SK-N-SH (cell line): Measurements from ENCODE around the gene VTN. TPM values are rescaled to one million over a fixed set of nuclear protein-coding genes. Genes with fewer than 3 reads are reported as not detected.

Source experiments
- CTCF ChIA-PET: fragments of 300-600, 350-600 bp; formaldehyde crosslinking; extraction: SDS; loops from one replicate; lab custom pipeline; 2021; lab: Yijun Ruan, JAX
- POLR2A ChIA-PET: fragments of 350-600 bp; sonication (Branson Sonifier 250); formaldehyde crosslinking; extraction: SDS; loops from one replicate; lab custom pipeline; 2020; ENCODE audit warnings: antibody characterized with exemption, inconsistent platforms; lab: Yijun Ruan, JAX
- DNase-seq: peaks from one replicate; pipeline ENCODE4 v3.0.0; 2012
- H2AFZ ChIP-seq: fragments of 200-600 bp; sonication (generic); 2 replicates; pipeline ENCODE4 v1.8.1; 2016; ENCODE audit warnings: antibody characterized with exemption, mild to moderate bottlenecking, low read depth
- H3F3A ChIP-seq: fragments of 200-600 bp; sonication (generic); replicated peaks from 2 replicates; pipeline ENCODE3; 2016; ENCODE audit warnings: antibody characterized with exemption, mild to moderate bottlenecking; ENCODE audit not compliant: insufficient read depth
- H3K27ac ChIP-seq, 2 experiments: fragments of 200-500 bp in 1 of 2; fragments of 200-600 bp in 1 of 2; sonication (Bioruptor generic) in 1 of 2; sonication (generic), shearing (Covaris generic) in 1 of 2; 2 replicates each; pipeline versions ENCODE4 v1.5.1 to v1.6.1; 2014 to 2016; ENCODE audit warnings: low read depth in 2 of 2, inconsistent platforms in 1 of 2, low read length in 1 of 2, mild to moderate bottlenecking in 1 of 2, mixed read lengths in 1 of 2
- H3K27me3 ChIP-seq: fragments of 200-600 bp; sonication (generic), shearing (Covaris generic); 2 replicates; pipeline ENCODE4 v1.6.1; 2016; ENCODE audit warnings: mixed run types; ENCODE audit not compliant: insufficient read depth
- H3K36me3 ChIP-seq, 2 experiments: fragments of 200-500 bp in 1 of 2; fragments of 200-600 bp in 1 of 2; sonication (Bioruptor generic) in 1 of 2; sonication (generic) in 1 of 2; replicated peaks in 1 of 2; 2 replicates each; pipeline versions ENCODE3 to v1.5.1; 2014 to 2016; ENCODE audit warnings: low read length in 1 of 2, mild to moderate bottlenecking in 1 of 2; ENCODE audit not compliant: insufficient read depth in 2 of 2, control insufficient read depth in 1 of 2
- H3K4me1 ChIP-seq, 2 experiments: fragments of 200-500 bp in 1 of 2; fragments of 200-600 bp in 1 of 2; sonication (Bioruptor generic) in 1 of 2; sonication (generic), shearing (Covaris generic) in 1 of 2; 2 replicates each; pipeline versions ENCODE4 v1.5.1 to v1.6.1; 2014 to 2016; ENCODE audit warnings: low read depth in 1 of 2, low read length in 1 of 2, mixed run types in 1 of 2; ENCODE audit not compliant: insufficient read depth in 2 of 2, control insufficient read depth in 1 of 2
- H3K4me2 ChIP-seq: fragments of 200-600 bp; sonication (generic), shearing (Covaris generic); 2 replicates; pipeline ENCODE4 v1.6.1; 2017; ENCODE audit warnings: mixed run types
- H3K4me3 ChIP-seq, 2 experiments: fragments of 200-500 bp in 1 of 2; fragments of 200-600 bp in 1 of 2; sonication (Bioruptor generic) in 1 of 2; sonication (generic), shearing (Covaris generic) in 1 of 2; 2 replicates each; pipeline versions ENCODE4 v1.5.1 to v1.8.1; 2014 to 2016; ENCODE audit warnings: low read depth in 2 of 2, inconsistent platforms in 1 of 2, low read length in 1 of 2, mild to moderate bottlenecking in 1 of 2, mixed read lengths in 1 of 2, moderate library complexity in 1 of 2
- H3K79me2 ChIP-seq: fragments of 200-600 bp; sonication (generic); 2 replicates; pipeline ENCODE4 v1.8.1; 2017; ENCODE audit warnings: mild to moderate bottlenecking; ENCODE audit not compliant: insufficient read depth
- H3K9ac ChIP-seq: fragments of 200-600 bp; sonication (generic); 2 replicates; pipeline ENCODE4 v1.6.1; 2017; ENCODE audit warnings: mixed run types
- H3K9me2 ChIP-seq: fragments of 200-600 bp; sonication (generic); 2 replicates; pipeline ENCODE4 v1.6.1; 2017; ENCODE audit warnings: mixed run types
- H3K9me3 ChIP-seq: fragments of 200-600 bp; sonication (generic); 2 replicates; pipeline ENCODE4 v1.6.1; 2017; ENCODE audit warnings: mixed run types, mild to moderate bottlenecking, moderate library complexity
- H4K20me1 ChIP-seq: fragments of 200-600 bp; sonication (generic); 2 replicates; pipeline ENCODE4 v1.6.1; 2017; ENCODE audit warnings: mild to moderate bottlenecking, mixed run types; ENCODE audit not compliant: insufficient read depth
- EZH2phosphoT487 ChIP-seq: fragments of 200-600 bp; sonication (generic); IDR thresholded peaks from 2 replicates; pipeline ENCODE4 v1.6.1; 2017; ENCODE audit warnings: low read depth, mixed run types, mild to moderate bottlenecking, antibody characterized with exemption, moderate library complexity, borderline replicate concordance
- GATA2 ChIP-seq: sonication (generic); formaldehyde crosslinking; IDR thresholded peaks from 2 replicates; pipeline ENCODE4 v1.5.0; 2020; ENCODE audit warnings: mild to moderate bottlenecking, missing genetic modification reagents
- REST ChIP-seq: IDR thresholded peaks from 2 replicates; pipeline ENCODE4 v1.6.1; 2012; ENCODE audit warnings: mild to moderate bottlenecking, low read depth, low read length, moderate library complexity
- YY1 ChIP-seq: IDR thresholded peaks from 2 replicates; pipeline ENCODE4 v1.4.0; 2012; ENCODE audit warnings: low read depth, mild to moderate bottlenecking
- WGBS: methylation state at CpG from one replicate; pipeline ENCODE4 v1.1.6; 2017; ENCODE audit warnings: low lambda C conversion rate; 5-methylcytosine and 5-hydroxymethylcytosine counted together
- polyA plus RNA-seq, 3 experiments: library from polyadenylated mRNA; depleted of rRNA; stranded (reverse); fragments of >200 nt; gene quantifications; 2 replicates each; pipeline ENCODE4 v1.2.3, GENCODE V29; 2012
- TF ChIP-seq, protein P1 (sequence below): fragments of 200-600 bp; sonication (generic); IDR thresholded peaks from 2 replicates; pipeline ENCODE4 v1.6.1; 2017; ENCODE audit warnings: antibody characterized with exemption, mild to moderate bottlenecking, moderate library complexity

VTN gene
- polyA plus RNA-seq, 1 of the 3 experiments (the other 2 are of a cell fraction) = 1.2 TPM

- TF ChIP-seq REST (no peak), YY1 (no peak)
- TF ChIP-seq, protein P1, sequence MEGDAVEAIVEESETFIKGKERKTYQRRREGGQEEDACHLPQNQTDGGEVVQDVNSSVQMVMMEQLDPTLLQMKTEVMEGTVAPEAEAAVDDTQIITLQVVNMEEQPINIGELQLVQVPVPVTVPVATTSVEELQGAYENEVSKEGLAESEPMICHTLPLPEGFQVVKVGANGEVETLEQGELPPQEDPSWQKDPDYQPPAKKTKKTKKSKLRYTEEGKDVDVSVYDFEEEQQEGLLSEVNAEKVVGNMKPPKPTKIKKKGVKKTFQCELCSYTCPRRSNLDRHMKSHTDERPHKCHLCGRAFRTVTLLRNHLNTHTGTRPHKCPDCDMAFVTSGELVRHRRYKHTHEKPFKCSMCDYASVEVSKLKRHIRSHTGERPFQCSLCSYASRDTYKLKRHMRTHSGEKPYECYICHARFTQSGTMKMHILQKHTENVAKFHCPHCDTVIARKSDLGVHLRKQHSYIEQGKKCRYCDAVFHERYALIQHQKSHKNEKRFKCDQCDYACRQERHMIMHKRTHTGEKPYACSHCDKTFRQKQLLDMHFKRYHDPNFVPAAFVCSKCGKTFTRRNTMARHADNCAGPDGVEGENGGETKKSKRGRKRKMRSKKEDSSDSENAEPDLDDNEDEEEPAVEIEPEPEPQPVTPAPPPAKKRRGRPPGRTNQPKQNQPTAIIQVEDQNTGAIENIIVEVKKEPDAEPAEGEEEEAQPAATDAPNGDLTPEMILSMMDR = peak; percentile 39
- TF ChIP-seq, all 33 proteins: peak for 4
These were observed 23.3 kb downstream of the VTN start (continued) for GRCh38 chr17:28346746-28347246.

DNA sequence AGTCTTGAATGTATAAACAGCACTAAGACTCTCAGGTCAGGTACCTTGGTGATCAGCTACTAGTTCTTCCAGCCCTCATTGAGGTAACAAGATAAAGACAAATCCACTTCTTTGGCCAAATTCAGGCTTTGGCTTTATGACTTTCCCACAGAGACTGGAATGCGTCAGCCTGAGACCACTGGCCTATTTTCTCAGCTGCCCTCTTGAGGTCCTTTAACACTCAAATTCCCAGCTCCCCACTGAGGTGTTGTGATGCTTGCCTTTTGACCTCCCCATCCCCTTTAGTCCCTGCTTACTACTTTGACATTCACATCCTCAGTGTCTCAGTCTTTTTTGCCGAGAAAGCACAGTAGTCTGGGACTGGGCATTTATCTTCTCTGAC, 23.9 kb downstream of the VTN start:
- WGBS = 98% methylated on average over 2 of the region's 2 CpGs
- peaks cover 43% of the 10 kb centered on the region for H3F3A ChIP-seq
- POLR2A ChIA-PET = interaction anchor here (0.9 to 2.3 kb wide), 2 partner anchors 10 to 11 kb away, joined by 3 to 14 read pairs; partner anchors contain the start of genes IFT20, POLDIP2 and TNFAIP1
- peaks cover 8% of the 10 kb centered on the region; the same call in 1 of the 2 replicates for H3K79me2 ChIP-seq
- peaks cover 60 to 82% of the 10 kb centered on the region in 2 experiments for H3K36me3 ChIP-seq
- H3K4me2 ChIP-seq = peak overlapping the region; percentile 53
- H4K20me1 ChIP-seq = no peaks in the 10 kb centered on the region
- CTCF ChIA-PET = interaction anchor here (0.8 to 2.0 kb wide), 5 partner anchors 9 to 118 kb away, joined by 3 to 8 read pairs (median 3); partner anchors contain the start of genes IFT20, POLDIP2 and TNFAIP1
- H3K9me2 ChIP-seq = no peaks in the 10 kb centered on the region
- H3K9me3 ChIP-seq = no peaks in the 10 kb centered on the region
- DNase-seq = no peak
- peak overlapping the region; percentile 80 to 83 for H3K27ac ChIP-seq
- H3K4me3 ChIP-seq = no peak overlapping the region
- TF ChIP-seq EZH2phosphoT487 (no peak), GATA2 (CRISPR knock-in tag) (no peak)
- H2AFZ ChIP-seq = no peak overlapping the region
- H3K9ac ChIP-seq = peak overlapping the region; percentile 5; the same call in 1 of the 2 replicates
- H3K4me1 ChIP-seq = peaks cover 9 to 23% of the 10 kb centered on the region in 2 experiments
- H3K27me3 ChIP-seq = no peaks in the 10 kb centered on the region
